GM23338 (cell line): ENCODE data around the gene SUPV3L1. TPM values are rescaled to one million over a fixed set of nuclear protein-coding genes. Genes with fewer than 3 reads are reported as not detected.

Experiments used
- ATAC-seq: fragments of 200-7000 bp; cut with Tn5 transposase; 3 replicates; pipeline ENCODE4 v1.9.1; 2020
- DNase-seq: peaks from one replicate; pipeline ENCODE4 v3.0.0-alpha.2; 2015; ENCODE audit warnings: low spot score
- H2AFZ ChIP-seq: fragments of 200-600 bp; sonication (generic); 2 replicates; pipeline ENCODE4 v1.8.0; 2016; ENCODE audit warnings: antibody characterized with exemption, mild to moderate bottlenecking, moderate library complexity
- H3F3A ChIP-seq: fragments of 200-600 bp; sonication (generic); replicated peaks from 2 replicates; pipeline ENCODE4 v1.8.0; 2017; ENCODE audit warnings: antibody characterized with exemption, mixed run types, low read depth
- H3K27ac ChIP-seq: fragments of 200-600 bp; sonication (generic); 2 replicates; pipeline ENCODE4 v1.6.1; 2016; ENCODE audit warnings: low read depth
- H3K27me3 ChIP-seq: fragments of 200-600 bp; sonication (generic); 2 replicates; pipeline ENCODE4 v1.8.0; 2016; ENCODE audit warnings: mild to moderate bottlenecking, mixed run types, moderate library complexity; ENCODE audit not compliant: insufficient read depth
- H3K36me3 ChIP-seq: fragments of 200-600 bp; sonication (generic); 2 replicates; pipeline ENCODE4 v1.8.0; 2016; ENCODE audit warnings: mild to moderate bottlenecking; ENCODE audit not compliant: insufficient read depth
- H3K4me1 ChIP-seq: fragments of 200-600 bp; sonication (generic); 2 replicates; pipeline ENCODE4 v1.8.0; 2016; ENCODE audit warnings: mild to moderate bottlenecking, moderate library complexity; ENCODE audit not compliant: insufficient read depth
- H3K4me2 ChIP-seq: fragments of 200-600 bp; sonication (generic); 2 replicates; pipeline ENCODE4 v1.7.1; 2017; ENCODE audit warnings: mixed run types
- H3K4me3 ChIP-seq: fragments of 200-600 bp; sonication (generic); 2 replicates; pipeline ENCODE4 v1.6.1; 2016; ENCODE audit warnings: mixed run types
- H3K79me2 ChIP-seq: fragments of 200-600 bp; sonication (generic); replicated peaks from 2 replicates; pipeline ENCODE4 v1.8.0; 2017; ENCODE audit warnings: mild to moderate bottlenecking; ENCODE audit not compliant: insufficient read depth
- H3K9me2 ChIP-seq: fragments of 200-600 bp; sonication (generic); 2 replicates; pipeline ENCODE4 v1.8.0; 2017; ENCODE audit not compliant: insufficient read depth
- H4K20me1 ChIP-seq: fragments of 200-600 bp; sonication (generic); replicated peaks from 2 replicates; pipeline ENCODE4 v1.8.0; 2017; ENCODE audit warnings: mild to moderate bottlenecking; ENCODE audit not compliant: insufficient read depth
- H3K27ac Mint-ChIP-seq: 2 replicates; pipeline ENCODE4 v1.8.0; 2020; ENCODE audit warnings: inconsistent platforms, mild to moderate bottlenecking, moderate library complexity, mixed read lengths
- H3K27me3 Mint-ChIP-seq: 3 replicates; pipeline ENCODE4 v1.8.0; 2022; ENCODE audit warnings: low read depth, mild to moderate bottlenecking, moderate library complexity, mixed read lengths, inconsistent platforms; ENCODE audit not compliant: insufficient read depth, poor library complexity
- H3K36me3 Mint-ChIP-seq: 3 replicates; pipeline ENCODE4 v1.8.0; 2021; ENCODE audit warnings: low read depth, mild to moderate bottlenecking, inconsistent platforms, moderate library complexity, mixed read lengths
- H3K4me1 Mint-ChIP-seq: 3 replicates; pipeline ENCODE4 v1.8.0; 2020; ENCODE audit warnings: mild to moderate bottlenecking, inconsistent platforms, mixed read lengths
- H3K4me3 Mint-ChIP-seq: 3 replicates; pipeline ENCODE4 v1.8.0; 2021; ENCODE audit warnings: moderate library complexity, mild to moderate bottlenecking, inconsistent platforms, mixed read lengths
- H3K9me3 Mint-ChIP-seq: 3 replicates; pipeline ENCODE4 v1.8.0; 2020; ENCODE audit warnings: moderate library complexity, mild to moderate bottlenecking, inconsistent platforms, mixed read lengths
- CREB1 ChIP-seq: fragments of 250-450 bp; sonication (Bioruptor Pico); IDR thresholded peaks from 2 replicates; pipeline ENCODE4 v1.5.0; 2020; ENCODE audit warnings: low read depth, mild to moderate bottlenecking, moderate library complexity
- JUNB ChIP-seq: IDR thresholded peaks from one replicate; pipeline ENCODE4 v1.6.1; 2016; ENCODE audit warnings: antibody characterized with exemption; ENCODE audit not compliant: unreplicated experiment
- NANOG ChIP-seq: IDR thresholded peaks from 2 replicates; pipeline ENCODE4 v1.6.1; 2016; ENCODE audit warnings: antibody characterized with exemption, borderline replicate concordance
- POLR2AphosphoS5 ChIP-seq: IDR thresholded peaks from 2 replicates; pipeline ENCODE4 v1.6.1; 2016; ENCODE audit warnings: antibody characterized with exemption, low read depth
- ZNF114 ChIP-seq: fragments of 250-450 bp; sonication (Bioruptor Pico); IDR thresholded peaks from 2 replicates; pipeline ENCODE4 v1.5.0; 2020; ENCODE audit warnings: mild to moderate bottlenecking, moderate library complexity
- ZNF462 ChIP-seq: fragments of 250-450 bp; sonication (Bioruptor Pico); IDR thresholded peaks from 2 replicates; pipeline ENCODE4 v1.5.0; 2020; ENCODE audit warnings: mild to moderate bottlenecking, moderate library complexity
- long read RNA-seq: library from polyadenylated mRNA; unstranded; transcript quantifications from one replicate; pipeline ENCODE4 v2.0.0, GENCODE V29; 2020; ENCODE audit not compliant: unreplicated experiment
- polyA plus RNA-seq: library from polyadenylated mRNA; unstranded; fragments of >200 nt; fragmentation: Nextera tagmentation; extraction: Ambion mirVana; gene quantifications from 2 replicates; pipeline ENCODE4 v1.2.1, GENCODE V29; 2016
- total RNA-seq: library from RNA; depleted of rRNA; stranded (reverse); fragments of >200 nt; shearing (Covaris generic); gene quantifications from 2 replicates; pipeline ENCODE4 v1.2.3, GENCODE V29; 2014; rRNA removed
- TF ChIP-seq, protein P1 (sequence below): IDR thresholded peaks from 2 replicates; pipeline ENCODE4 v1.6.1; 2016; ENCODE audit warnings: antibody characterized with exemption

SUPV3L1 gene
- 31.2 and 45.2 TPM in 2 replicates for total RNA-seq
- polyA plus RNA-seq: 28.7 and 29.9 TPM in 2 replicates
- long read RNA-seq, transcript SUPV3L1-201 (15 exons, 2,484 nt): major isoform, 23 of 30 reads
- long read RNA-seq, partial matches to known transcripts: 0 of 30 reads
- long read RNA-seq, other reads (novel, unspliced or antisense): 7 of 30 reads

- H4K20me1 ChIP-seq: peaks cover 3% of the 10 kb centered on the region
- peak within 1 kb of the TSS; percentile 97 for H3K4me3 Mint-ChIP-seq
- H3K27ac Mint-ChIP-seq: peak within 1 kb of the TSS; percentile 100
- H3K9me3 Mint-ChIP-seq: peaks cover 2% of the 10 kb centered on the region; the same call in 1 of the 3 replicates
- H3K4me1 Mint-ChIP-seq: peaks cover 8% of the 10 kb centered on the region
- DNase-seq (peak; percentile 98), ATAC-seq (peak; percentile 93)
- H3K27me3 ChIP-seq: no peaks in the 10 kb centered on the region
- H3K36me3 ChIP-seq: no peaks in the 10 kb centered on the region
- H3F3A ChIP-seq: no peaks in the 10 kb centered on the region
- TF ChIP-seq CREB1 (CRISPR knock-in tag) (peak; percentile 99), POLR2AphosphoS5 (peak; percentile 66), NANOG (no peak)
- TF ChIP-seq, protein P1, sequence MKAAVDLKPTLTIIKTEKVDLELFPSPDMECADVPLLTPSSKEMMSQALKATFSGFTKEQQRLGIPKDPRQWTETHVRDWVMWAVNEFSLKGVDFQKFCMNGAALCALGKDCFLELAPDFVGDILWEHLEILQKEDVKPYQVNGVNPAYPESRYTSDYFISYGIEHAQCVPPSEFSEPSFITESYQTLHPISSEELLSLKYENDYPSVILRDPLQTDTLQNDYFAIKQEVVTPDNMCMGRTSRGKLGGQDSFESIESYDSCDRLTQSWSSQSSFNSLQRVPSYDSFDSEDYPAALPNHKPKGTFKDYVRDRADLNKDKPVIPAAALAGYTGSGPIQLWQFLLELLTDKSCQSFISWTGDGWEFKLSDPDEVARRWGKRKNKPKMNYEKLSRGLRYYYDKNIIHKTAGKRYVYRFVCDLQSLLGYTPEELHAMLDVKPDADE: peak; percentile 71
- 0 out of 3 replicates have a peak, but pooled peaks cover 4% of the 10 kb centered on the region for H3K36me3 Mint-ChIP-seq
- H3K27ac ChIP-seq: peak within 1 kb of the TSS; percentile 12; the same call in 1 of the 2 replicates
- H3K4me1 ChIP-seq: peaks cover 5% of the 10 kb centered on the region
- H3K27me3 Mint-ChIP-seq: peaks cover 12% of the 10 kb centered on the region
- H2AFZ ChIP-seq: peak within 1 kb of the TSS; percentile 1; the same call in 1 of the 2 replicates
- H3K79me2 ChIP-seq: peaks cover 47% of the 10 kb centered on the region
- H3K4me3 ChIP-seq: peak within 1 kb of the TSS; percentile 84
- H3K4me2 ChIP-seq: peak within 1 kb of the TSS; percentile 97
- no peaks in the 10 kb centered on the region for H3K9me2 ChIP-seq
Measured at GRCh38 chr10:69179743-69180524, at the start of gene SUPV3L1. Gene SUPV3L1 (plus strand): TSS chr10:69180234. CDS start chr10:69180292, 58 bp downstream.

DNA sequence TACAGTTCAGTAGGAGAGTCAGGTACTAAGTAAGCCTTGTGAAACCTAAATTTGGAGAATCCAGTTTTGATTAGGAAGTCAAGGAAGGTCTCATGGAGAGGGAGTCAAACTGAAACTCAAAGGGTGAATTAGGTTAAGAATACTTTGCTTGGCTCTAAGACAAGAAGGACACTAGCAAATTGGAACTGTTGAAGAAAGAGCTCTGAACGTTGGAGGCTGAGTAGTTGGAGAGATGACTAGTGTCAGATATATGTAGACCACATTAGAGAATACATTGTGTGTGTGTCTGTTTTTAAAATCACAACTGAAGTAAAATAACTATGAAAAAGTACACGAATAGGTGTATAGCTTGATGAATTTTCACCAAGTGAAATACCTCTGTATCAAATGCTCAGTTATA is 49.8 kb upstream of the SUPV3L1 start:
- Histone ChIP-seq H3K4me1 (peaks cover 8% of the 10 kb centered on the region; the same call in 1 of the 2 replicates), H3K4me3 (no peak overlapping the region), H2AFZ (no peak overlapping the region), H3K4me2 (no peak overlapping the region), H3K27ac (no peak overlapping the region), H3K27me3 (no peaks in the 10 kb centered on the region), H4K20me1 (peaks cover 26% of the 10 kb centered on the region), H3K79me2 (peaks cover 84% of the 10 kb centered on the region), H3K9me2 (no peaks in the 10 kb centered on the region), H3F3A (no peaks in the 10 kb centered on the region), H3K36me3 (no peaks in the 10 kb centered on the region; the same call in 1 of the 2 replicates)
- H3K9me3 Mint-ChIP-seq: no peaks in the 10 kb centered on the region
- H3K27me3 Mint-ChIP-seq: no peaks in the 10 kb centered on the region
- ATAC-seq (no peak), DNase-seq (no peak)
- H3K27ac Mint-ChIP-seq: no peak overlapping the region
- H3K4me3 Mint-ChIP-seq: no peak overlapping the region
- H3K36me3 Mint-ChIP-seq: peaks cover 15% of the 10 kb centered on the region; the same call in 2 of the 3 replicates
- H3K4me1 Mint-ChIP-seq: peaks cover 2% of the 10 kb centered on the region; the same call in 2 of the 3 replicates
- TF ChIP-seq POLR2AphosphoS5 (no peak), JUNB (no peak), ZNF462 (CRISPR knock-in tag) (no peak), NANOG (no peak), CREB1 (CRISPR knock-in tag) (no peak), ZNF114 (no peak)
- TF ChIP-seq, protein P1: no peak
